ENCODE measurements around the gene PRR33.
"Not testable (repeated sequence)": the region's sequence is repeated elsewhere in the genome, so short reads cannot be mapped to it uniquely, and the experiment has no call there.

The PRR33 gene

DNA sequence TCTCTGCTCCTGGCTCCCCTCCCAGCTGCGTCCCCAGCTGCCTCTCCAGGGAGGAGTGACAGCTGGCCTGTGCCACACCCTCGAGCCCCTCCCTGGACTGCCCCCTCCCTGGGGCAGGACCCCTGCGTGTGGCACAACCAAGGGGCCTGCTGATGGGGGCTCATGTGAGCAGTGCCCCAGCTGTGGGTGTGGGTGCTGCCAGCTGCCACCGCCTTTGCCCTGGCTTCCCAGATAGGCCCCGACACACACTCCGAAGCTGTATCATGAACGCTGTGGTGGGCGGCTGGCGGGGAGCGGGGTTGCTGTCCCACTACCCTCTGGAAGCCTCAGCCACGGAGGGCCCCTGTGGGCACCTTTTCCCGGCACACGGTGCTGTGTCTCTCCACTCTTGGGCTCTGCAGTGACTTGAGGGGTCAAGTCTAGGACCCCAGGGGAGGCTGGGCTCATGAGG lies 15.8 kb downstream of the PRR33 start:
- DNase-seq (ENCODE audit: low spot score): not testable (repeated sequence)

DNA sequence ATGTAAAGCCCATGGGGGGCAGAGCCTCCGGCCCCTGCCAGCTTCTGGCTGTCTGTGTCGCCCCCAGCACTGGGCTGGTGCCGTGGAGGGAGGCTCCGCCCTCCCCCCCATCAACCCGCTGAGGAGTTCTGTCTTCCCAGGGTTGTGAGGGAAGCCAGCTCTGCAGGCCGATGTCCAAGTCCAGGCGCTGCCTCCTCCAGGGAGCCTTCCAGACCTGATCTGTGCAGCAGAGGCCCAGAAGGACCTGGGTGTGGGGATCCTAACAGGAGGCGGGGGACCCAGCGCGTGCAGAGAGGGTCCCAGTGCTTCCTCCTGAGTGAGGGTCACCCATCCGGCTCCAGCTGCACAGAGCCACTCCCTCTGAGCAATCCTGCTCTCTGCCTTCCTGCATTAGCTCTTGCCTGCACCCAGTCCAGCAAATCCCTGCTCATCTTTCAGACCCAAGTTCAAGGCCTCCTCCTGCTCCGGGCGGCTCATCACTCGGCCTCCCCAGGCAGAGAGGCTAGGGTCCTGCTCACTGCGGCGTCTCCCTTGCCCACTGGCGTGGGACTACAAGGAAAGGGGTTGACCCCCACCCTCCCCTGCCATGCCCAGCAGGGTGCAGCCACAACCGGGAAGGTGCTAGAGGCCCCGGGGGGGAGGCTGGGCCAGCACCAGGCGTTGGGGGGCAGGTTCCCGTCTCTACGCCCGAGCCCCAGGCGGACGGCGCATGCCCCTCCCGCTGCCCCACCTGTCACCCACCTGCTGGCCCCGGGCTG lies 16.4 kb downstream of the PRR33 start:
- no peak for DNase-seq (ENCODE audit: low spot score)

GRCh38 chr11:1874441-1875092 lies 17.1 kb downstream of the PRR33 start:
- DNase-seq (ENCODE audit: low spot score): not testable (repeated sequence)

GRCh38 chr11:1873813-1874150 lies 17.9 kb downstream of the PRR33 start:
- DNase-seq (ENCODE audit: low spot score): not testable (repeated sequence)

GRCh38 chr11:1873048-1873812 lies 18.5 kb downstream of the PRR33 start:
- no peak for DNase-seq (ENCODE audit: low spot score)

DNA sequence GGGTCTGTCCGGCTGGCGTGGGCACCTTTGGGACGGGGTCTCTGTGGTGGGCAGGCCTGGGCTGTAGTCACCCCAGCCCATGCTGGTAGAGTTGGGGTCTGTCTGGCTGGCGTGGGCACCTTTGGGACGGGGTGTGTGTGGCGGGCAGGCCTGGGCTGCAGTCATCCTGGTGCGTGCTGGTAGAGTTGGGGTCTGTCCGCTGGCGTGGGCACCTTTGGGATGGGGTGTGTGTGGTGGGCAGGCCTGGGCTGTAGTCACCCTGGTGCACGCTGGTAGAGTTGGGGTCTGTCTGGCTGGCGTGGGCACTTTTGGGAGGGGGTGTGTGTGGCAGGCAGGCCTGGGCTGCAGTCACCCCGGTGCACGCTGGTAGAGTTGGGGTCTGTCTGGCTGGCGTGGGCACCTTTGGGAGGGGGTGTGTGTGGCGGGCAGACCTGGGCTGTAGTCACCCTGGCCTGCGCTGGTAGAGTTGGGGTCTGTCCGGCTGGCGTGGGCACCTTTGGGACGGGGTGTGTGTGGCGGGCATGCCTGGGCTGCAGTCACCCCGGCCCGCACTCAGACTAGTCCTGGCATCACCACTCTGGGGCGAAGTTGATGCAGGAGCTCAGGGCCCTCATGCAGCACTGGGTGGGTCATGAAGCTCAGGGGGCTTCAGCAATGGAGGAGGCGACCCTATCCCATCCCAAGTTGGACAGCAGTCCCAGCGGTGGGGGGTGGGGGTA lies 19.3 kb downstream of the PRR33 start:
- no peak for DNase-seq (ENCODE audit: low spot score)

- no peak for DNase-seq (ENCODE audit: low spot score)
These were observed 20.2 kb downstream of the PRR33 start for GRCh38 chr11:1871531-1871930.

DNA sequence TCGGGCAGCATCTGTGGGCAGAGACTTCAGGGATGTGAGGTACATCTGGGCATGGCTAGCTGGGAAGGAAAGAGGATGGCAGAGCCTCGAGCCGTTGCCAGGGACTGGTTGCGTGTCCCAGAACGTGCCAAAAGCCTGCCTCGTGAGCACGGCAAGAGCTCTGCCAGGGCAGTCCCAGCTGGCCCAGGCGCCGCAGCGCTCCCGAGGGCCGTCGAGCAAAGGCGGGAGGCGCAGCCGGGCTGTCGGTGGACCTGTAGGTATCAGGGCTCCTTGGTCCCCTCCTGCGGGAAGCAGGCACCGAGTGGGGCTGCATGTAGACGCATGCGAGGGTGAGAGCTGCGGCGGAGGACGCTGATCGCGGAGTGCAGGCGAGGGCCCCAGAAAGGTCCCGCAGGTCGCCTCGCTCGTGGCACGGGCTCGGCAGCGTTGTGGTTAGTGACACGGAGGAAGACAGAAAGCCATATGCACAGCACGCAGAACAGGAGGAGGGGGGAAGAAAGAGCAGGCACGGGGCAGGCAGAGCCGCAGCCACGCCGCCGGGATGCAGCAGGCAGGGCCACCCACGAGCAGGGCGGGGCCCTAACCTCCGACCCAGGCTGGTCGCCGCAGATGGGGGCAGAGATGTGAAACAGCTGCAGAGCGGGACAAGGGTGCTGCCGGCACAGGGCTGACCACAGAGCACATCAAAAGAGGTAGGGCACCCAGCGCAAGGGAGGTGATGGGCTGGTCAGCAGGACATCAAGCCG lies 20.8 kb downstream of the PRR33 start:
- no peak for DNase-seq (ENCODE audit: low spot score)

GRCh38 chr11:1870326-1870696 lies 21.4 kb downstream of the PRR33 start:
- no peak for DNase-seq (ENCODE audit: low spot score)

GRCh38 chr11:1869427-1870325 lies 22.0 kb downstream of the PRR33 start:
- no peak for DNase-seq (ENCODE audit: low spot score)

GRCh38 chr11:1868636-1869291 lies 22.9 kb downstream of the PRR33 start:
- DNase-seq (ENCODE audit: low spot score): no peak

- no peak for DNase-seq (ENCODE audit: low spot score)
These were observed 23.5 kb downstream of the PRR33 start for GRCh38 chr11:1868056-1868635.

DNA sequence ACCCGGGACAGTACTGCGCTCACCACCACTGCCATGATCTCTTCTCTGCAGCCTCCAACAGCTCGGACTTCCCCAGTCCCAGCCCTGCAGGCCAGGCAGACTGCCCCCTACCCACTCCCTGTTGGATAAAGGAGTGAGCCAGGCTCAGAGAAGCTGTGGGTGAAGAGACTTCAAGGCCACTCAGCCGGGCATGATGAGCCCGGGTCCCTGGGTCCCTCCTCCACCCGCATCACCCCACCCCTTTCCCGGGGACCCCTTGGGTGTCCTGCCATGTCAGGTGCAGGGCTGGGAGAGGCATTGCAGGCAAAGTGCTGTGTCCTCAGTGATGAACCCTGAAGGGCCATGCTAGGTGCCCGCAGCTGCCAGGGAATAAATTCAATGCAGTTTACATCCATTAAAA lies 24.3 kb downstream of the PRR33 start:
- DNase-seq (ENCODE audit: low spot score): no peak

- no peak for DNase-seq (ENCODE audit: low spot score)
These were observed 24.9 kb downstream of the PRR33 start for GRCh38 chr11:1866776-1867175.

- DNase-seq (ENCODE audit: low spot score): no peak
These were observed 25.5 kb downstream of the PRR33 start for GRCh38 chr11:1866226-1866625.

- no peak for DNase-seq (ENCODE audit: low spot score)
These were observed 26.6 kb downstream of the PRR33 start for GRCh38 chr11:1864831-1865665.

DNA sequence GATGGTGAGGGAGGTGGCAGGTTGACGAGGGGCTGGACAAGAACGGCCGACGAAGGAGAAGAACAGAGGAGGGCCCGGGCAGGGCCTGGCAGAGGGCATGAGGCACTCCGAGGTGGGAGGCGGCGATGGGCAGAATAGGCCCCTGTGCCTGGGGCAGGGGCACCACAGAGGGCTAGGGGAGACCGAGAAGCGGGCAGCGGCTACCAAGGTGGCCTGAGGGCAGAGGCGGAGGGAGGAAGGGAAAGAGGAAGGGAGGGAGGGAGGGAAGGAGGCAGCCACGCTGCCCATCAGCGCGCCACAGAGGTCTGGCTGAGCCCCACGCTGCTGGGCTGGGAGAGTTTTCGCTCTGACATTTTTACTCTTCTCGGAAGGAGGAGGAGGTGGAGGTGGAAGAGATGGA lies 27.5 kb downstream of the PRR33 start:
- DNase-seq (ENCODE audit: low spot score): no peak

GRCh38 chr11:1863352-1864216 lies 28.1 kb downstream of the PRR33 start:
- no peak for DNase-seq (ENCODE audit: low spot score)
